ENCODE measurements around the gene DNAJC11. TPM values are rescaled to one million over a fixed set of nuclear protein-coding genes. Genes with fewer than 3 reads are reported as not detected.

The DNAJC11 gene
- total RNA-seq, 1 experiment from 2014 or later = 75.6 TPM

DNA sequence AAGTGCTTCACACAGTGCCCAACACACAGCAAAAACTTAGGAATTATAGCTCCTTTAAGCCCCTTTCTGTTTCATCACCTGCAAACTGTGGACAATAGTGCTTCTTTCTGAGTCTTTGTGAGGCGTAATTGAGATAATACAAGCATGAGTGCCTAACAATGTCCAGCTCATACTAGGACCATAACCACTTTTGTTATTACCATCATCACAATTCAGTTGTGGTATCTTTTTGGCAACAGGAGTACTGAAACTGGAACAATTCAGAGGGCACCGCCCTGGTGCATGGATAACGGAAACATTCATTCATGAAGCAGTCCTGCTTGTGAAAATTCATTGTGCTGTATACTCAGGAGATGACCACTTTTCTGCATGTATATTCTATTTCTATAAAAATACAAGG lies 18.2 kb downstream of the DNAJC11 start:
- Histone ChIP-seq H3K27me3 (ENCODE audit: insufficient read depth, low read length) (no peaks in the 10 kb centered on the region), H3K27ac (ENCODE audit: low read depth, low read length) (no peak overlapping the region), H2AFZ (ENCODE audit: low read depth, low read length, poor library complexity, severe bottlenecking) (no peak overlapping the region), H3K9me2 (ENCODE audit: insufficient read depth) (no peaks in the 10 kb centered on the region), H3K4me2 (ENCODE audit: low read length) (no peak overlapping the region), H3K79me2 (ENCODE audit: insufficient read depth, low read length) (peaks cover 81% of the 10 kb centered on the region), H3K9me3 (ENCODE audit: control insufficient read depth in 1 of 2, insufficient read depth in 1 of 2, low read depth in 1 of 2, low read length in 2 of 2) (no peaks in the 10 kb centered on the region), H3K4me1 (ENCODE audit: control insufficient read depth in 1 of 2, insufficient read depth in 2 of 2, low read length in 2 of 2) (no peaks in the 10 kb centered on the region), H3K36me3 (ENCODE audit: control insufficient read depth in 1 of 2, insufficient read depth in 2 of 2, low read length in 2 of 2) (peaks cover 6 to 18% of the 10 kb centered on the region in 2 experiments; a peak in 2 of 4 replicates), H3K4me3 (replicated peaks in 1 of 2; ENCODE audit: low read depth in 1 of 2, low read length in 2 of 2) (no peak overlapping the region), H4K20me1 (ENCODE audit: insufficient read depth) (peaks cover 15% of the 10 kb centered on the region; the same call in 1 of the 2 replicates), H3K9ac (ENCODE audit: low read length) (no peak overlapping the region)
- ATAC-seq (no peak), DNase-seq (ENCODE audit: low read depth, low spot score) (no peak)
- TF ChIP-seq, protein P1, sequence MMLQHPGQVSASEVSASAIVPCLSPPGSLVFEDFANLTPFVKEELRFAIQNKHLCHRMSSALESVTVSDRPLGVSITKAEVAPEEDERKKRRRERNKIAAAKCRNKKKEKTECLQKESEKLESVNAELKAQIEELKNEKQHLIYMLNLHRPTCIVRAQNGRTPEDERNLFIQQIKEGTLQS (IDR thresholded peaks at IDR 0.05) = no peak
- TF ChIP-seq CBX3 (IDR thresholded peaks at IDR 0.05; ENCODE audit: low read depth) (no peak), EZH2 (IDR thresholded peaks at IDR 0.05) (no peak), POLR2A (IDR thresholded peaks at IDR 0.05; ENCODE audit: borderline replicate concordance, extremely low read depth, insufficient read depth, insufficient read length) (no peak)
- TF ChIP-seq, protein P2, sequence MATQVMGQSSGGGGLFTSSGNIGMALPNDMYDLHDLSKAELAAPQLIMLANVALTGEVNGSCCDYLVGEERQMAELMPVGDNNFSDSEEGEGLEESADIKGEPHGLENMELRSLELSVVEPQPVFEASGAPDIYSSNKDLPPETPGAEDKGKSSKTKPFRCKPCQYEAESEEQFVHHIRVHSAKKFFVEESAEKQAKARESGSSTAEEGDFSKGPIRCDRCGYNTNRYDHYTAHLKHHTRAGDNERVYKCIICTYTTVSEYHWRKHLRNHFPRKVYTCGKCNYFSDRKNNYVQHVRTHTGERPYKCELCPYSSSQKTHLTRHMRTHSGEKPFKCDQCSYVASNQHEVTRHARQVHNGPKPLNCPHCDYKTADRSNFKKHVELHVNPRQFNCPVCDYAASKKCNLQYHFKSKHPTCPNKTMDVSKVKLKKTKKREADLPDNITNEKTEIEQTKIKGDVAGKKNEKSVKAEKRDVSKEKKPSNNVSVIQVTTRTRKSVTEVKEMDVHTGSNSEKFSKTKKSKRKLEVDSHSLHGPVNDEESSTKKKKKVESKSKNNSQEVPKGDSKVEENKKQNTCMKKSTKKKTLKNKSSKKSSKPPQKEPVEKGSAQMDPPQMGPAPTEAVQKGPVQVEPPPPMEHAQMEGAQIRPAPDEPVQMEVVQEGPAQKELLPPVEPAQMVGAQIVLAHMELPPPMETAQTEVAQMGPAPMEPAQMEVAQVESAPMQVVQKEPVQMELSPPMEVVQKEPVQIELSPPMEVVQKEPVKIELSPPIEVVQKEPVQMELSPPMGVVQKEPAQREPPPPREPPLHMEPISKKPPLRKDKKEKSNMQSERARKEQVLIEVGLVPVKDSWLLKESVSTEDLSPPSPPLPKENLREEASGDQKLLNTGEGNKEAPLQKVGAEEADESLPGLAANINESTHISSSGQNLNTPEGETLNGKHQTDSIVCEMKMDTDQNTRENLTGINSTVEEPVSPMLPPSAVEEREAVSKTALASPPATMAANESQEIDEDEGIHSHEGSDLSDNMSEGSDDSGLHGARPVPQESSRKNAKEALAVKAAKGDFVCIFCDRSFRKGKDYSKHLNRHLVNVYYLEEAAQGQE (IDR thresholded peaks at IDR 0.05; ENCODE audit: low read depth) = no peak
- ChIA-PET POLR2A (no interaction called here), RAD21 (ENCODE audit: low non-redundant PET in 1 of 2, low total read pairs in 2 of 2, uncharacterized antibody in 2 of 2, unreplicated experiment in 2 of 2) (no interaction called here), CTCF (no interaction called here)
- intact Hi-C loops (cut with micrococcal nuclease) = no loop called here
- BruUV-seq (replicated peaks) = no TSS peak

DNA sequence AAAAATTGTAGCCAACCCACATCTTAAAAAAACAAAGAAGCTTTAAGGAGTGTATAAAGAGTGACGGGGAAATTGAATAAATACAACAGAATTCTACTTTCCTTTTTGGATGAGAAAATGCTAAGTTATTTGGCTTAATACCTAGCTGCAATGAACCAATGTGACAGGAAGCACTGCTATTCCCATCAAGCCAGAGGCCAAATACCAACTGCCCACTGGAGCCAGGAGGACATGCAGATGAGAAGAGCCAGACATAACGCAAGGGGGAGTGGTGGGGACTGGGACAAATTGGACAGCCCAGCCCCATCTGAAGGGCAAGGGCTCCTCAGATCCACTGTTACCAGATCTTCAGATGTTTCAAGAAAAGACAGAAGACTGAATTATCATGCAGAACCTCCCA lies 25.7 kb downstream of the DNAJC11 start:
- intact Hi-C loops (cut with micrococcal nuclease) = no loop called here
- H2AFZ ChIP-seq (ENCODE audit: low read depth, low read length, poor library complexity, severe bottlenecking) = no peak overlapping the region
- no TSS peak for BruUV-seq (replicated peaks)
- H3K79me2 ChIP-seq (ENCODE audit: insufficient read depth, low read length) = peaks cover 33% of the 10 kb centered on the region; the same call in 1 of the 2 replicates
- no peaks in the 10 kb centered on the region for H3K4me1 ChIP-seq (ENCODE audit: control insufficient read depth in 1 of 2, insufficient read depth in 2 of 2, low read length in 2 of 2)
- H3K9me2 ChIP-seq (ENCODE audit: insufficient read depth) = no peaks in the 10 kb centered on the region
- ATAC-seq (no peak), DNase-seq (ENCODE audit: low read depth, low spot score) (no peak)
- no peak overlapping the region for H3K4me2 ChIP-seq (ENCODE audit: low read length)
- no peak overlapping the region for H3K4me3 ChIP-seq (replicated peaks in 1 of 2; ENCODE audit: low read depth in 1 of 2, low read length in 2 of 2)
- no peaks in the 10 kb centered on the region for H3K9me3 ChIP-seq (ENCODE audit: control insufficient read depth in 1 of 2, insufficient read depth in 1 of 2, low read depth in 1 of 2, low read length in 2 of 2)
- no peak overlapping the region for H3K27ac ChIP-seq (ENCODE audit: low read depth, low read length)
- H3K27me3 ChIP-seq (ENCODE audit: insufficient read depth, low read length) = no peaks in the 10 kb centered on the region
- POLR2A ChIA-PET = no interaction called here
- peaks cover 18 to 40% of the 10 kb centered on the region in 2 experiments; a peak in 3 of 4 replicates for H3K36me3 ChIP-seq (ENCODE audit: control insufficient read depth in 1 of 2, insufficient read depth in 2 of 2, low read length in 2 of 2)
- RAD21 ChIA-PET (ENCODE audit: low non-redundant PET in 1 of 2, low total read pairs in 2 of 2, uncharacterized antibody in 2 of 2, unreplicated experiment in 2 of 2) = no interaction called here
- H4K20me1 ChIP-seq (ENCODE audit: insufficient read depth) = 0 out of 2 replicates have a peak, but pooled peaks cover 2% of the 10 kb centered on the region
- H3K9ac ChIP-seq (ENCODE audit: low read length) = no peak overlapping the region
- CTCF ChIA-PET = no interaction called here
- TF ChIP-seq POLR2A (IDR thresholded peaks at IDR 0.05; ENCODE audit: borderline replicate concordance, extremely low read depth, insufficient read depth, insufficient read length) (no peak), SRF (IDR thresholded peaks at IDR 0.05; ENCODE audit: low read depth) (no peak), JUND (IDR thresholded peaks at IDR 0.05) (no peak), ZFX (IDR thresholded peaks at IDR 0.05) (no peak), RAD21 (IDR thresholded peaks at IDR 0.05; ENCODE audit: low read depth) (no peak), SP1 (IDR thresholded peaks at IDR 0.05; ENCODE audit: low read depth) (no peak), SIN3A (IDR thresholded peaks at IDR 0.05; ENCODE audit: low read depth) (no peak), YY1 (IDR thresholded peaks at IDR 0.05; ENCODE audit: extremely low read depth, insufficient replicate concordance, low read depth, low read length) (no peak)
- TF ChIP-seq, protein P3, sequence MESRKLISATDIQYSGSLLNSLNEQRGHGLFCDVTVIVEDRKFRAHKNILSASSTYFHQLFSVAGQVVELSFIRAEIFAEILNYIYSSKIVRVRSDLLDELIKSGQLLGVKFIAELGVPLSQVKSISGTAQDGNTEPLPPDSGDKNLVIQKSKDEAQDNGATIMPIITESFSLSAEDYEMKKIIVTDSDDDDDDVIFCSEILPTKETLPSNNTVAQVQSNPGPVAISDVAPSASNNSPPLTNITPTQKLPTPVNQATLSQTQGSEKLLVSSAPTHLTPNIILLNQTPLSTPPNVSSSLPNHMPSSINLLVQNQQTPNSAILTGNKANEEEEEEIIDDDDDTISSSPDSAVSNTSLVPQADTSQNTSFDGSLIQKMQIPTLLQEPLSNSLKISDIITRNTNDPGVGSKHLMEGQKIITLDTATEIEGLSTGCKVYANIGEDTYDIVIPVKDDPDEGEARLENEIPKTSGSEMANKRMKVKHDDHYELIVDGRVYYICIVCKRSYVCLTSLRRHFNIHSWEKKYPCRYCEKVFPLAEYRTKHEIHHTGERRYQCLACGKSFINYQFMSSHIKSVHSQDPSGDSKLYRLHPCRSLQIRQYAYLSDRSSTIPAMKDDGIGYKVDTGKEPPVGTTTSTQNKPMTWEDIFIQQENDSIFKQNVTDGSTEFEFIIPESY (IDR thresholded peaks at IDR 0.05; ENCODE audit: extremely low read depth, insufficient replicate concordance, low read length) = no peak
- TF ChIP-seq, protein P4, sequence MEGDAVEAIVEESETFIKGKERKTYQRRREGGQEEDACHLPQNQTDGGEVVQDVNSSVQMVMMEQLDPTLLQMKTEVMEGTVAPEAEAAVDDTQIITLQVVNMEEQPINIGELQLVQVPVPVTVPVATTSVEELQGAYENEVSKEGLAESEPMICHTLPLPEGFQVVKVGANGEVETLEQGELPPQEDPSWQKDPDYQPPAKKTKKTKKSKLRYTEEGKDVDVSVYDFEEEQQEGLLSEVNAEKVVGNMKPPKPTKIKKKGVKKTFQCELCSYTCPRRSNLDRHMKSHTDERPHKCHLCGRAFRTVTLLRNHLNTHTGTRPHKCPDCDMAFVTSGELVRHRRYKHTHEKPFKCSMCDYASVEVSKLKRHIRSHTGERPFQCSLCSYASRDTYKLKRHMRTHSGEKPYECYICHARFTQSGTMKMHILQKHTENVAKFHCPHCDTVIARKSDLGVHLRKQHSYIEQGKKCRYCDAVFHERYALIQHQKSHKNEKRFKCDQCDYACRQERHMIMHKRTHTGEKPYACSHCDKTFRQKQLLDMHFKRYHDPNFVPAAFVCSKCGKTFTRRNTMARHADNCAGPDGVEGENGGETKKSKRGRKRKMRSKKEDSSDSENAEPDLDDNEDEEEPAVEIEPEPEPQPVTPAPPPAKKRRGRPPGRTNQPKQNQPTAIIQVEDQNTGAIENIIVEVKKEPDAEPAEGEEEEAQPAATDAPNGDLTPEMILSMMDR (IDR thresholded peaks at IDR 0.05 in 2 of 3, conservative IDR thresholded peaks at IDR 0.05 in 1 of 3; ENCODE audit: borderline replicate concordance in 1 of 3, insufficient read depth in 1 of 3, low read depth in 2 of 3, low read length in 2 of 3) = no peak

All from HCT116 (cell line).